T-cell (primary cell): ENCODE data around the gene SRGAP2C. TPM values are rescaled to one million over a fixed set of nuclear protein-coding genes. Genes with fewer than 3 reads are reported as not detected.
"Not testable (repeated sequence)": the region's sequence is repeated elsewhere in the genome, so short reads cannot be mapped to it uniquely, and the experiment has no call there.

ENCODE experiments used
- ATAC-seq, 4 experiments: fragments of 200-7000 bp in 3 of 4; fragments of 150-1000 bp in 1 of 4; cut with Tn5 transposase; replicated peaks in 1 of 4; 1 replicate in 3 of 4; 2 replicates in 1 of 4; pipeline ENCODE4 v1.10.0; 2021; ENCODE audit warnings: moderate library complexity in 3 of 4, mild to moderate bottlenecking in 2 of 4, moderate number of reproducible peaks in 1 of 4
- CTCF ChIA-PET, 2 donors: fragments of 300-600 bp; sonication (Branson Sonifier 250); formaldehyde crosslinking; loops; one replicate each; lab custom pipeline; 2022; ENCODE audit warnings: antibody characterized with exemption in 2 of 2; lab: Charles Lee
- POLR2A ChIA-PET, 2 donors: fragments of 300-600 bp; sonication (Branson Sonifier 250); formaldehyde crosslinking; loops; one replicate each; lab custom pipeline; 2022; ENCODE audit warnings: antibody characterized with exemption in 2 of 2; lab: Charles Lee
- DNase-seq, 35 experiments: peaks; one replicate each; pipeline versions ENCODE4 v3.0.0 to v3.0.0-alpha.2; 2013 to 2023
- H3K27ac ChIP-seq: one replicate; pipeline ENCODE4 v1.5.1; 2013; ENCODE audit warnings: low read length
- H3K27me3 ChIP-seq, 2 experiments: replicated peaks in 1 of 2; 1 replicate in 1 of 2; 2 replicates in 1 of 2; pipeline versions ENCODE4 v1.6.1 to v1.7.0; 2013; ENCODE audit warnings: low read length in 1 of 2, mixed read lengths in 1 of 2; ENCODE audit not compliant: control insufficient read depth in 2 of 2, insufficient read depth in 2 of 2; ENCODE audit errors: extremely low read depth in 1 of 2
- H3K36me3 ChIP-seq, 2 donors: 1 replicate in 1 of 2; 2 replicates in 1 of 2; pipeline versions ENCODE4 v1.6.1 to v1.7.0; 2013; ENCODE audit warnings: low read length in 1 of 2; ENCODE audit not compliant: control insufficient read depth in 2 of 2, insufficient read depth in 1 of 2; ENCODE audit errors: extremely low read depth in 1 of 2
- H3K4me1 ChIP-seq, 2 experiments: 1 replicate in 1 of 2; 2 replicates in 1 of 2; pipeline versions ENCODE4 v1.6.1 to v1.7.0; 2013; ENCODE audit warnings: low read length in 2 of 2, mixed read lengths in 1 of 2; ENCODE audit not compliant: insufficient read depth in 2 of 2, control insufficient read depth in 1 of 2; ENCODE audit errors: extremely low read depth in 1 of 2
- H3K4me3 ChIP-seq, 2 donors: 1 replicate in 1 of 2; 2 replicates in 1 of 2; pipeline versions ENCODE4 v1.5.1 to v1.7.0; 2013; ENCODE audit warnings: mild to moderate bottlenecking in 2 of 2, low read length in 1 of 2, moderate library complexity in 1 of 2; ENCODE audit not compliant: control insufficient read depth in 1 of 2; ENCODE audit errors: extremely low read depth in 1 of 2
- H3K9me3 ChIP-seq: 2 replicates; pipeline ENCODE4 v1.7.0; 2013
- H3K27ac Mint-ChIP-seq, 2 donors: one replicate each; pipeline ENCODE4 v1.8.0; 2020 to 2021; ENCODE audit warnings: mild to moderate bottlenecking in 2 of 2, mixed read lengths in 2 of 2
- H3K27me3 Mint-ChIP-seq, 2 donors: one replicate each; pipeline ENCODE4 v1.8.0; 2021 to 2022; ENCODE audit warnings: mixed read lengths in 2 of 2
- H3K36me3 Mint-ChIP-seq: one replicate; pipeline ENCODE4 v1.8.0; 2021; ENCODE audit warnings: mixed read lengths
- H3K4me1 Mint-ChIP-seq, 3 donors: one replicate each; pipeline ENCODE4 v1.8.0; 2020 to 2022; ENCODE audit warnings: mixed read lengths in 3 of 3, mild to moderate bottlenecking in 1 of 3
- H3K4me3 Mint-ChIP-seq, 3 donors: one replicate each; pipeline ENCODE4 v1.8.0; 2020 to 2022; ENCODE audit warnings: mild to moderate bottlenecking in 3 of 3, mixed read lengths in 3 of 3, moderate library complexity in 3 of 3
- H3K9me3 Mint-ChIP-seq, 3 donors: one replicate each; pipeline ENCODE4 v1.8.0; 2020 to 2022; ENCODE audit warnings: mixed read lengths in 3 of 3
- WGBS: methylation state at CpG from one replicate; pipeline ENCODE4 v1.1.5; 2013; ENCODE audit warnings: missing lambda C conversion rate; ENCODE audit not compliant: insufficient coverage; 5-methylcytosine and 5-hydroxymethylcytosine counted together
- total RNA-seq, 35 experiments: library from RNA in 6 of 35; stranded (reverse) in 6 of 35; fragments of 120-200 nt in 1 of 35; gene quantifications; one replicate each; pipeline versions ENCODE4 v1.2.1 to v1.2.4 and lab custom pipeline; 2013 to 2026

The SRGAP2C gene
- total RNA-seq, 5 donors from 2014 or later (not counting 1 experiment from before 2014, with no cell fraction given) = 11.1 to 23.2 (median 19.1) TPM

- DNase-seq, H3K4me3 Mint-ChIP-seq, H3K9me3 ChIP-seq, H3K4me1 Mint-ChIP-seq, H3K4me1 ChIP-seq, H3K27ac ChIP-seq, ATAC-seq, H3K27me3 Mint-ChIP-seq, H3K27ac Mint-ChIP-seq, H3K36me3 Mint-ChIP-seq, H3K36me3 ChIP-seq, H3K4me3 ChIP-seq, POLR2A ChIA-PET, H3K9me3 Mint-ChIP-seq, H3K27me3 ChIP-seq, CTCF ChIA-PET: not testable (repeated sequence)
- no CpG with 5 or more reads among the region's 2 CpGs for whole genome bisulfite sequencing
Measured at GRCh38 chr1:121318687-121319086, 133.9 kb downstream of the SRGAP2C start.

GRCh38 chr1:121321660-121322059, 136.9 kb downstream of the SRGAP2C start:
- POLR2A ChIA-PET, H3K4me1 Mint-ChIP-seq, H3K36me3 Mint-ChIP-seq, H3K36me3 ChIP-seq, DNase-seq, ATAC-seq, H3K4me3 ChIP-seq, H3K9me3 ChIP-seq, H3K27me3 Mint-ChIP-seq, H3K27me3 ChIP-seq, H3K4me3 Mint-ChIP-seq, H3K9me3 Mint-ChIP-seq, H3K27ac Mint-ChIP-seq, CTCF ChIA-PET, H3K27ac ChIP-seq, H3K4me1 ChIP-seq: not testable (repeated sequence)
- WGBS = no CpG with 5 or more reads among the region's 1 CpG

GRCh38 chr1:121324726-121325125, 140.0 kb downstream of the SRGAP2C start:
- POLR2A ChIA-PET, H3K36me3 ChIP-seq, H3K4me1 Mint-ChIP-seq, H3K27ac ChIP-seq, H3K4me3 Mint-ChIP-seq, H3K9me3 Mint-ChIP-seq, H3K27ac Mint-ChIP-seq, H3K9me3 ChIP-seq, DNase-seq, H3K4me1 ChIP-seq, H3K4me3 ChIP-seq, H3K27me3 Mint-ChIP-seq, H3K27me3 ChIP-seq, H3K36me3 Mint-ChIP-seq, CTCF ChIA-PET, ATAC-seq: not testable (repeated sequence)

GRCh38 chr1:121332141-121332540, 147.4 kb downstream of the SRGAP2C start:
- CTCF ChIA-PET, H3K36me3 Mint-ChIP-seq, POLR2A ChIA-PET, H3K9me3 Mint-ChIP-seq, H3K36me3 ChIP-seq, H3K4me3 Mint-ChIP-seq, H3K27me3 ChIP-seq, H3K27ac ChIP-seq, H3K27me3 Mint-ChIP-seq, H3K4me1 Mint-ChIP-seq, H3K4me3 ChIP-seq, H3K4me1 ChIP-seq, DNase-seq, H3K9me3 ChIP-seq, H3K27ac Mint-ChIP-seq: not testable (repeated sequence)
- ATAC-seq = peak in 1 of 4 experiments; percentile 18

GRCh38 chr1:121332599-121333562, 148.1 kb downstream of the SRGAP2C start:
- DNase-seq, H3K9me3 Mint-ChIP-seq, H3K4me1 ChIP-seq, H3K27me3 Mint-ChIP-seq, POLR2A ChIA-PET, H3K4me3 Mint-ChIP-seq, H3K27ac Mint-ChIP-seq, H3K9me3 ChIP-seq, H3K27me3 ChIP-seq, H3K36me3 ChIP-seq, H3K4me3 ChIP-seq, ATAC-seq, H3K27ac ChIP-seq, CTCF ChIA-PET, H3K4me1 Mint-ChIP-seq, H3K36me3 Mint-ChIP-seq: not testable (repeated sequence)
- WGBS = no CpG with 5 or more reads among the region's 8 CpGs

GRCh38 chr1:121337958-121338357, 153.2 kb downstream of the SRGAP2C start:
- H3K27me3 ChIP-seq, H3K9me3 ChIP-seq, ATAC-seq, H3K36me3 Mint-ChIP-seq, DNase-seq, H3K4me1 ChIP-seq, CTCF ChIA-PET, POLR2A ChIA-PET, H3K27ac Mint-ChIP-seq, H3K4me3 Mint-ChIP-seq, H3K4me1 Mint-ChIP-seq, H3K36me3 ChIP-seq, H3K4me3 ChIP-seq, H3K27ac ChIP-seq, H3K9me3 Mint-ChIP-seq, H3K27me3 Mint-ChIP-seq: not testable (repeated sequence)
- WGBS = no CpG with 5 or more reads among the region's 1 CpG

- H3K9me3 ChIP-seq, H3K4me3 Mint-ChIP-seq, CTCF ChIA-PET, H3K36me3 Mint-ChIP-seq, DNase-seq, H3K27ac Mint-ChIP-seq, POLR2A ChIA-PET, H3K27ac ChIP-seq, H3K27me3 ChIP-seq, H3K4me1 Mint-ChIP-seq, H3K36me3 ChIP-seq, H3K9me3 Mint-ChIP-seq, ATAC-seq, H3K4me1 ChIP-seq, H3K4me3 ChIP-seq, H3K27me3 Mint-ChIP-seq: not testable (repeated sequence)
- no CpG with 5 or more reads among the region's 2 CpGs for WGBS
Measured at GRCh38 chr1:121339611-121340010, 154.8 kb downstream of the SRGAP2C start.
